Right cardiac atrium (tissue), 5 donors: ENCODE measurements around the gene KANSL2. TPM values are rescaled to one million over a fixed set of nuclear protein-coding genes. Genes with fewer than 3 reads are reported as not detected.
"Not testable (repeated sequence)": the region's sequence is repeated elsewhere in the genome, so short reads cannot be mapped to it uniquely, and the experiment has no call there.

Source experiments
- ATAC-seq, 2 donors: fragments of 200-7000 bp; cut with Tn5 transposase; one replicate each; pipeline versions ENCODE4 v1.8.0 to v1.9.1; 2020; ENCODE audit warnings: moderate library complexity in 2 of 2, mild to moderate bottlenecking in 1 of 2
- DNase-seq, 3 donors: peaks; one replicate each; pipeline ENCODE4 v3.0.0-alpha.2; 2020
- H3K27ac ChIP-seq: one replicate; pipeline ENCODE4 v1.5.1; 2013; ENCODE audit warnings: mild to moderate bottlenecking, low read length, control low read depth, moderate library complexity
- H3K27me3 ChIP-seq: one replicate; pipeline ENCODE4 v1.6.1; 2013; ENCODE audit not compliant: control insufficient read depth, insufficient read depth
- H3K4me1 ChIP-seq: one replicate; pipeline ENCODE4 v1.6.1; 2013; ENCODE audit warnings: low read length; ENCODE audit not compliant: control insufficient read depth, insufficient read depth
- H3K4me3 ChIP-seq: one replicate; pipeline ENCODE4 v1.5.1; 2013; ENCODE audit warnings: low read length, control low read depth
- H3K9me3 ChIP-seq: one replicate; pipeline ENCODE4 v1.6.1; 2013; ENCODE audit warnings: low read length; ENCODE audit not compliant: control insufficient read depth
- WGBS: extraction: QIAGEN DNeasy Blood & Tissue Kit; methylation state at CpG from one replicate; pipeline ENCODE4 v1.1.7; 2013; 5-methylcytosine and 5-hydroxymethylcytosine counted together
- intact Hi-C, 4 donors: fragments of 100-400 bp; cut with DNase I; formaldehyde crosslinking; loops; one replicate each; pipeline versions ENCODE4 v1.11.0 to v1.14.0; 2022 to 2023
- long read RNA-seq, 4 donors: library from polyadenylated mRNA; unstranded; transcript quantifications; one replicate each; pipeline ENCODE4 v2.0.0, GENCODE V29; 2020 to 2021
- polyA plus RNA-seq: library from polyadenylated mRNA; stranded (reverse); fragments of 200-250 nt; gene quantifications from one replicate; pipeline ENCODE4 v1.2.3, GENCODE V29; 2013
- total RNA-seq, 4 donors: library from RNA; stranded (reverse); fragmentation: NEBNext Ultra II Directional; extraction: Animal tissue kit (Norgen Biotek cat#: 25700); gene quantifications; one replicate each; pipeline ENCODE4 v1.2.1, GENCODE V29; 2021
- donor health status: healthy with polysubstance abuse.
- donor health status: DM: no; HTN: yes; CAD: no.
- donor health status: DM: no; HTN: no; CAD: no.
- donor health status: DM: no; HTN: yes; CAD: no; lungs with severe emphysema.
- donor health status: DM: yes; HTN: yes; CAD: no.

Gene KANSL2, protein sequence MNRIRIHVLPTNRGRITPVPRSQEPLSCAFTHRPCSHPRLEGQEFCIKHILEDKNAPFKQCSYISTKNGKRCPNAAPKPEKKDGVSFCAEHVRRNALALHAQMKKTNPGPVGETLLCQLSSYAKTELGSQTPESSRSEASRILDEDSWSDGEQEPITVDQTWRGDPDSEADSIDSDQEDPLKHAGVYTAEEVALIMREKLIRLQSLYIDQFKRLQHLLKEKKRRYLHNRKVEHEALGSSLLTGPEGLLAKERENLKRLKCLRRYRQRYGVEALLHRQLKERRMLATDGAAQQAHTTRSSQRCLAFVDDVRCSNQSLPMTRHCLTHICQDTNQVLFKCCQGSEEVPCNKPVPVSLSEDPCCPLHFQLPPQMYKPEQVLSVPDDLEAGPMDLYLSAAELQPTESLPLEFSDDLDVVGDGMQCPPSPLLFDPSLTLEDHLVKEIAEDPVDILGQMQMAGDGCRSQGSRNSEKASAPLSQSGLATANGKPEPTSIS
- total RNA-seq (10 to 100 TPM; 22.1 to 25.4 (median 23.8) TPM), polyA plus RNA-seq (21.4 TPM)
- long read RNA-seq, donor 1, partial matches to known transcripts: 5 of 67 reads
- long read RNA-seq, donor 1, other reads (novel, unspliced or antisense): 62 of 67 reads
- long read RNA-seq, donor 2, partial matches to known transcripts: 1 of 9 reads
- long read RNA-seq, donor 2, other reads (novel, unspliced or antisense): 8 of 9 reads
- long read RNA-seq, donor 3, partial matches to known transcripts: 8 of 132 reads
- long read RNA-seq, donor 3, other reads (novel, unspliced or antisense): 122 of 132 reads
- long read RNA-seq, donor 4, partial matches to known transcripts: 2 of 17 reads
- long read RNA-seq, donor 4, other reads (novel, unspliced or antisense): 13 of 17 reads

DNA sequence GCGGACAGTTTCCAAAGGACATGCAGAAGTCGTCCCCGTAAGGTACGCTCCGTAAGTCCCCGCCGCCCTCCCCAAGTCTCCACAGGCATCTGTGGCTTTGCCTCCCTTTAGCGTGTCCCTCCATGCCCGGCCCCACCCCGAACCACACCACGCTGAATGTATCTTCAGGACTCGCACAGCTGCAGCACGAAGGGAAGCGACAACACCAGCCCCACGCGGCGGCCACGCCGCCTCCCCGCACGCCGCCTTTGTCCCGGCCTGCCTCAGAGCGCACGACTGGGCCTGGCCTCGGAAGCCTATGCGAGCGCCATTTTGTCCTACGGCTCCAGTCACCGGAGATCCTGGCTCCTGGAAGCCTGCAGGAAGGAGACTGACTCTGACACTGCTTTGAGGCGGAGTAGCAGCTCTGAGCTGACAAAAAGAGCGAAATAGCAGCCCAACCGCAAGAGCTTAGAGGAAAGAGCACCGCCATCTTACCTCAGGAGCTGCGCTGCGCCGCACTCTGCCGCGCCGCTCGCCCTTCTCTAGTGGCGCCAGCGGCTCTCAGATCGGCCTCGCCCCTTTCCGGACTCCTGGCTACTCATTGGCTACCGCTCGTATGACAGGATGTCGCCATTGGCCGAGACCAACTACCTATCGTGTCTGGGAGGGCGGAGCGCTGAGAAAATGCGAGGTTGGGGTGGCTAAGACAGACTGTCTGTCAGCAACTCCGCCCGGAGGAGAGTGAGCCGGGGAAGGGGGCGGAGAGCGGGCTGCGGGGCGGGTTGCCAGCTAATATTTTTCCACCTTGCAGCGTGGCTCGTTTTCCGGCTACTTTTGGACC, at the start of gene KANSL2:
TSS of gene KANSL2 (minus strand) at position 529 of the 823 bp plus-strand sequence. CDS start 606 bp downstream, outside the sequence.
- peak; percentile 99 for ATAC-seq
- peaks cover 2% of the 10 kb centered on the region for H3K4me1 ChIP-seq
- DNase-seq: peak; percentile 99
- no peaks in the 10 kb centered on the region for H3K27me3 ChIP-seq
- no peaks in the 10 kb centered on the region for H3K9me3 ChIP-seq
- H3K4me3 ChIP-seq: peak within 1 kb of the TSS; percentile 55
- peak within 1 kb of the TSS; percentile 84 for H3K27ac ChIP-seq
- intact Hi-C loops: no loop called here
- under 1% methylated on average over 64 of the region's 64 CpGs for WGBS

DNA sequence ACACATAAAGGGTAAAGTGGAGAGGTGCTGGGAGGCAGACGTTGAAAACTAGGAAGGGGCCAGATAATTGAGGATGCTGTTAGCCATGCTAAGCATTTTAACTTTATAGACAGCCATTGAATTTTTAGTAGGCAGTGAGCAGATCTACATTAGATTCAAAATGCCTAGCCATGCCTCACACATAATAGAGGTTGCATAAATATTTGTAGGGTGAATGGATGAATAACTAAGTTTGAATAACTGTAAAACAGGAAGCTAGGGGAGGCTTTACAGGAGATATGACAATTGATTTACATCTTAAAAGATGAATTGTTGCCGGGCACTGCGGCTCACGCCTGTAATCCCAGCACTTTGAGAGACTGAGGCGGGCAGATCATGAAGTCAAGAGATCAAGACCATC, 46.8 kb upstream of the KANSL2 start:
- 77% methylated on average over 5 of the region's 5 CpGs for WGBS
- Histone ChIP-seq H3K4me1 (no peaks in the 10 kb centered on the region), H3K9me3 (no peaks in the 10 kb centered on the region), H3K27me3 (no peaks in the 10 kb centered on the region), H3K27ac (no peak overlapping the region), H3K4me3 (no peak overlapping the region)
- no peak for DNase-seq
- ATAC-seq: no peak
- intact Hi-C loops: no loop called here

DNA sequence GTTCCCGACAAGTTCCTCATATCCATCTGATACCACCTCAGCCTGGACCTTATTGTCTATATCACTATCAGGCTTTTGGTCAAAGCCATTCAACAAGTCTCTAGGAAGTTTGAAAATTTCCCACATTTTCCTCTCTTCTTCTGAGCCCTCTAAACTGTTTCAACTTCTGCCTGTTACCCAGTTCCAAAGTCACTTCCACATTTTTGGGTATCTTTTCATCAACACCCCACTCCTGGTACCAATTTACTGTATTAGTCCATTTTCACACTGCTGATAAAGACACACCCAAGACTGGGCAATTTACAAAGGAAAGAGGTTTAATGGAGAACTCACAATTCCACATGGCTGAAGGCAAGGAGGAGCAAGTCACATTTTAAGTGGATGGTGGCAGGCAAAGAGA, 38.7 kb upstream of the KANSL2 start:
- H3K27me3 ChIP-seq, intact Hi-C loops, ATAC-seq, DNase-seq, H3K27ac ChIP-seq, H3K9me3 ChIP-seq, H3K4me3 ChIP-seq, H3K4me1 ChIP-seq: not testable (repeated sequence)
- WGBS: 96% methylated on average over 1 of the region's 1 CpG

DNA sequence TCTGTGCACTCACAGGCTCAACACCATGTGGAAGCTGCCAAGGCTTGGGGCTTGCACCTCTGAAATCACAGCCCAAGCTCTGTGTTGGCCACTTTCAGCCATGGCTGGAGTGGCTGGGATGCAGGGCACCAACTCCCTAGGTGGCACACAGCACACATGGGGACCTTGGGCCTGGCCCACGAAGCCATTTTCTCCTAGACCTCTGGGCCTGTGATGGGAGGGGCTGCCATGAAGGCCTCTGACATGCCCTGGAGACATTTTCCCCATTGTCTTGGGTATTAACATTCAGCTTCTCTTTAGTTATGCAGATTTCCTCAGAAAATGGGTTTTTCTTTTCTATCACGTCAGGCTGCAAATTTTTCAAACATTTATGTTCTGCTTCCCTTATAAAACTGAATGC, 38.1 kb upstream of the KANSL2 start:
- H3K4me3 ChIP-seq, H3K27ac ChIP-seq, DNase-seq, ATAC-seq, H3K27me3 ChIP-seq, intact Hi-C loops, H3K9me3 ChIP-seq, H3K4me1 ChIP-seq: not testable (repeated sequence)
- WGBS: 83% methylated on average over 2 of the region's 2 CpGs

DNA sequence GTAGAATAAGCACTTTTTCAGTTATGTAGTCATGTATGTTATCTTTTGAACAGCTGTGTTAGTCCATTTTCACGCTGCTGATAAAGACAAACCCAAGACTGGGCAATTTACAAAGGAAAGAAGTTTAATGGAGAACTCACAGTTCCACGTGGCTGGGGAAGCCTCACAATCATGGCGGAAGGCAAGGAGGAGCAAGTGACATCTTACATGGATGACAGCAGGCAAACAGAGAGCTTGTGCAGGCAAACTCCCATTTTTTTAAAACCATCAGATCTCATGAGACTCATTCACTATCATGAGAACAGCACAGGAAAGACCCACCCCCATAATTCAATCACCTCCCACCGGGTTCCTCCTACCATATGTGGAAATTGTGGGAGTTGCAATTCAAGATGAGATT, 37.0 kb upstream of the KANSL2 start:
- H3K9me3 ChIP-seq, H3K27ac ChIP-seq, H3K4me3 ChIP-seq, ATAC-seq, intact Hi-C loops, H3K4me1 ChIP-seq, H3K27me3 ChIP-seq, DNase-seq: not testable (repeated sequence)
- 74% methylated on average over 4 of the region's 4 CpGs for WGBS

DNA sequence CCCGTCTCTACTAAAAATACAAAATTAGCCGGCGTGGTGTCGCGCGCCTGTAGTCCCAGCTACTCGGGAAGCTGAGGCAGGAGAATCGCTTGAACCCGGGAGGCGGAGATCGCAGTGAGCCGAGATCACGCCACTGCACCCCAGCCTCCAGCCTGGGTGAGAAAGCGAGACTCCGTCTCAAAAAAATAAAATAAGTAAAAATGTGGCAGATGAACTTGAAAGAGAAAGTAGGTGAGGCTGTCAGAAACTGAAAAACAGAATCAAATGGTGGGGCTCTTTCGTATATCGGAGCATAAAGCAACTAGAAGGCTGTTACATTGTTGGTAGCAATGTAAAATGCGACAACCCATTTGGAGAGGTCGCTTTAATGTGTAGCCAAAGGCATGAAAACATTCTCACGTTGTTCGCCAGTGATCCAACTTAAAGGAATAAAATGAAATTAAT, 35.2 kb upstream of the KANSL2 start:
- intact Hi-C loops: no loop called here
- H3K27ac ChIP-seq: peak overlapping the region; percentile 84
- H3K4me1 ChIP-seq: peaks cover 2% of the 10 kb centered on the region
- WGBS: 10% methylated on average over 21 of the region's 21 CpGs
- ATAC-seq: peak in 1 of 2 donors; percentile 5
- peak overlapping the region; percentile 73 for H3K4me3 ChIP-seq
- no peaks in the 10 kb centered on the region for H3K9me3 ChIP-seq
- DNase-seq: no peak
- no peaks in the 10 kb centered on the region for H3K27me3 ChIP-seq

DNA sequence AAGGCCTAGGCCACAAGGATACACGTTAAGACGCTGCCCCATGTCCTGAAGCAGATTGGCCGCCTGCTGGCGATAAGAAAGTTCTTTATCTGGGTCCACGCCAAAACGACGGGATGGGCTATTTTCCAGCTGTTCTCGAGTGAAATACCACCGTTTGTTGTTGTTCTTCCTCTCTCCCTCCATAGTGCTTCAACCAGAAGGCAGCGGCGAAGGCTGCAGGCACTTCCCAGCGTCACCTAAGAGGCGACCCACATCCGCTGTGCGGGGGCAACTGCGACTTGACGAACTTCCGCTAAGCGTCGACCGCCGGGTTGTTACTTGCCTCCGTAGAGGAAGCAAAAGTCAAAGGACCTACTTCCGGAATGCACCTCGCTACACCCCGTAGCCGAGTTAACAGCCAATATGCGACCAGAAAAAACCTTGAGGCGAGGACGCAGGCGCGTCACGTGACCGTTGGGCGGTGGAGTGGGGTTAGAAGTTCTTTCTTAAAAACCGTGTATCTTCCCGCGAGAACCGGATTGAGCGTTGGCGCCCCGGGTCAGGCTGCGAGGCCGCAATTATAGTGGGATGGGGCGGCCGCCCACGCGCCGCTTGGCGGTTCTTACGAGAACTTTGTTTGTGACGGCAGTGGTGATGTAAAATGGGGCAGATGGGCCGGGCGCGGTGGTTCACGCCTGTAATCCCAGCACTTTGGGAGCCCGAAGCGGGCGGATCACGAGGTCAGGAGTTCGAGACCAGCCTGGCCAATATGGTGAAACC, 34.6 kb upstream of the KANSL2 start, which contains the start of gene CCNT1:
TSS of gene CCNT1 (minus strand) at position 215 of the 759 bp plus-strand sequence. CDS start at position 183, 32 bp downstream.
- no peaks in the 10 kb centered on the region for H3K27me3 ChIP-seq
- no peaks in the 10 kb centered on the region for H3K9me3 ChIP-seq
- under 1% methylated on average over 61 of the region's 61 CpGs for WGBS
- H3K4me3 ChIP-seq: peak within 1 kb of the TSS; percentile 85
- intact Hi-C loops: no loop called here
- peaks cover 2% of the 10 kb centered on the region for H3K4me1 ChIP-seq
- DNase-seq (peak; percentile 99 to 100 (median 99)), ATAC-seq (peak; percentile 98 to 99)
- peak within 1 kb of the TSS; percentile 84 for H3K27ac ChIP-seq

DNA sequence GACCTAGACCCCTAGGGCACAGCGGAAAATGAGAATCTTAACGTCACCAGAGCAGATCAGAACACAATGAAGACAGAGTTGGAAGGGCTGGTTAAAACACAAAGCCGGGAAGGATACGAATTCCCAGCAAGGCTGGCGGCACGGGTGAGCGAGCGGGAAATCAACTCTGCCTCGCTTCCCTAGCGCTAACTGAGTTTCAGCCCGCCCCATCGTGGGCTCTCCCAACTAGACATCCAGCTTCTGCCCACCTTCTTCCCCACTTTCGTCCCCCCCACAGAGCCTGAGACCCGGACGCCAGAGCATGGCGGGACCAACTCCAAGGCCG, 34.1 kb upstream of the KANSL2 start:
- peak overlapping the region; percentile 85 for H3K4me3 ChIP-seq
- no peaks in the 10 kb centered on the region for H3K27me3 ChIP-seq
- WGBS: under 1% methylated on average over 17 of the region's 17 CpGs
- DNase-seq (no peak), ATAC-seq (peak in 1 of 2 donors; percentile 69)
- peak overlapping the region; percentile 80 for H3K27ac ChIP-seq
- no peaks in the 10 kb centered on the region for H3K9me3 ChIP-seq
- peaks cover 2% of the 10 kb centered on the region for H3K4me1 ChIP-seq
- intact Hi-C loops: no loop called here

DNA sequence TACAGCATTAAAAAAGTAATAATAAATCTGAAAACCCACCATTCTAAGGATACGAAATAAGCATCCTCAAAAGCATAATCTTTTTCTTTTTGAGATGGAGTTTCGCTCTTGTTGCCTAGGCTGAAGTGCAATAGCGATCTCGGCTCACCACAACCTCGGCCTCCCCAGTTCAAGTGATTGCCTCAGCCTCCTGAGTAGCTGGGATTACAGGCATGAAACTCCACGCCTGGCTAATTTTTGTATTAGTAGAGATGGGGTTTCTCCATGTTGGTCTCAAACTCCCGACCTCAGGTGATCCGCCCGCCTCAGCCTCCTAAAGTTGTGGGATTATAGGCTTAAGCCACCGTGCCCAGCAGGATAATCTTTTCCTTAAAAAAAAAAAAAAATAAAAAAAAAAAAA, 30.2 kb upstream of the KANSL2 start:
- Histone ChIP-seq H3K4me1 (peaks cover 2% of the 10 kb centered on the region), H3K4me3 (no peak overlapping the region), H3K9me3 (no peaks in the 10 kb centered on the region), H3K27me3 (no peaks in the 10 kb centered on the region), H3K27ac (no peak overlapping the region)
- intact Hi-C loops: no loop called here
- ATAC-seq (no peak), DNase-seq (no peak)
- WGBS: 95% methylated on average over 10 of the region's 10 CpGs

DNA sequence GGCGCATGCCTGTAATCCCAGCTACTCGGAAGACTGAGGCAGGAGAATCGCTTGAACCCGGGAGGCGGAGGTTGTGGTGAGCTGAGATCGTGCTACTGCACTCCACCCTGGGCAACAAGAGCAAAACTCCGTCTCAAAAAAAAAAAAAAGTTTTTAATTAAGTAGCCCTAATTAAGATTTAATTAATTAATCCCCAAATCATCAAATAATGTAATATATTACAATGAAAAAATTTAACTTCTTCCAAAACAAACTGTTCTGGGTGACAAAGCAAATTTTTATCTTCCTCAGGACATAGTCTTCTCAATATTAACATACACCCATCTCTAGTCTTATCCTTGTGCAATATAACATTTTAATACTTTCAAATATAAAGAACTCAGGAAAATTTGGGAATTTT, 16.8 kb upstream of the KANSL2 start:
- H3K4me1 ChIP-seq, ATAC-seq, H3K4me3 ChIP-seq, H3K9me3 ChIP-seq, intact Hi-C loops, H3K27ac ChIP-seq, H3K27me3 ChIP-seq: not testable (repeated sequence)
- WGBS: 98% methylated on average over 7 of the region's 7 CpGs
- peak in 1 of 3 donors; percentile 10 for DNase-seq
